Effector CD4-positive, alpha-beta T cell (primary cell): Measurements from ENCODE around the gene FAM180B.
"Not testable (repeated sequence)": the region's sequence is repeated elsewhere in the genome, so short reads cannot be mapped to it uniquely, and the experiment has no call there.

Experiments used
- DNase-seq: peaks from one replicate; pipeline ENCODE4 v3.0.0-alpha.2; 2020
- total RNA-seq: gene quantifications from one replicate; lab custom pipeline; 2026; lab: John Stamatoyannopoulos, UW

The FAM180B gene
- total RNA-seq, result 0.94 reads per million

GRCh38 chr11:47586098-47586855, at the start of gene FAM180B:
FAM180B (plus strand) TSS chr11:47586678; CDS start chr11:47586769, 91 bp downstream.
- no peak for DNase-seq

- no peak for DNase-seq
Observed at GRCh38 chr11:47536915-47537314, 49.6 kb upstream of the FAM180B start.

- no peak for DNase-seq
Observed at GRCh38 chr11:47538741-47539565, 47.5 kb upstream of the FAM180B start.

GRCh38 chr11:47539681-47540039, 46.8 kb upstream of the FAM180B start:
- no peak for DNase-seq

- DNase-seq, result no peak
Observed at GRCh38 chr11:47541070-47541469, 45.4 kb upstream of the FAM180B start.

GRCh38 chr11:47545298-47545697, 41.2 kb upstream of the FAM180B start:
- DNase-seq, result no peak

- not testable (repeated sequence) for DNase-seq
Observed at GRCh38 chr11:47546274-47546673, 40.2 kb upstream of the FAM180B start.

- no peak for DNase-seq
Observed at GRCh38 chr11:47550288-47551047, 36.0 kb upstream of the FAM180B start.

GRCh38 chr11:47551086-47551485, 35.4 kb upstream of the FAM180B start:
- DNase-seq, result no peak

- no peak for DNase-seq
Observed at GRCh38 chr11:47552056-47552565, 34.4 kb upstream of the FAM180B start.

GRCh38 chr11:47552566-47553405, 33.7 kb upstream of the FAM180B start, which contains the start of gene CELF1:
CELF1 (minus strand) TSS chr11:47553132; CDS start chr11:47499523, 53,609 bp downstream.
- peak; percentile 87 for DNase-seq

GRCh38 chr11:47553406-47553743, 33.1 kb upstream of the FAM180B start:
- DNase-seq, result no peak

- not testable (repeated sequence) for DNase-seq
Observed at GRCh38 chr11:47557004-47557403, 29.5 kb upstream of the FAM180B start.

- DNase-seq, result no peak
Observed at GRCh38 chr11:47558695-47559094, 27.8 kb upstream of the FAM180B start.

GRCh38 chr11:47560426-47560825, 26.1 kb upstream of the FAM180B start:
- DNase-seq, result no peak

GRCh38 chr11:47562393-47562792, 24.1 kb upstream of the FAM180B start:
- not testable (repeated sequence) for DNase-seq

GRCh38 chr11:47564366-47564765, 22.1 kb upstream of the FAM180B start:
- DNase-seq, result not testable (repeated sequence)

GRCh38 chr11:47564933-47565339, 21.5 kb upstream of the FAM180B start:
- no peak for DNase-seq

- DNase-seq, result peak; percentile 45
Observed at GRCh38 chr11:47565340-47566148, 20.9 kb upstream of the FAM180B start, which contains the start of gene PTPMT1. PTPMT1 (plus strand) TSS chr11:47565599; CDS start chr11:47565623, 24 bp downstream.

GRCh38 chr11:47566149-47566698, 20.3 kb upstream of the FAM180B start:
- no peak for DNase-seq

- no peak for DNase-seq
Observed at GRCh38 chr11:47569646-47570045, 16.8 kb upstream of the FAM180B start.
